Small intestine (tissue), 7 donors: ENCODE data around the gene CEMIP2. TPM values are rescaled to one million over a fixed set of nuclear protein-coding genes. Genes with fewer than 3 reads are reported as not detected.

Experiments
- DNase-seq, 2 donors: peaks; one replicate each; pipeline versions ENCODE4 v3.0.0 to v3.0.0-alpha.2; 2013
- FAIRE-seq: peaks from 2 replicates; lab custom pipeline; 2012; peaks lifted over from hg19 to GRCh38; lab: Jason Lieb, UNC
- H3K27ac ChIP-seq, 3 donors: one replicate each; pipeline ENCODE4 v1.5.1; 2013; ENCODE audit warnings: low read length in 2 of 3, mild to moderate bottlenecking in 2 of 3, control low read depth in 1 of 3, inconsistent platforms in 1 of 3, low read depth in 1 of 3, moderate library complexity in 1 of 3
- H3K27me3 ChIP-seq, 3 donors: one replicate each; pipeline ENCODE4 v1.6.1; 2013; ENCODE audit warnings: low read length in 3 of 3, inconsistent platforms in 1 of 3; ENCODE audit not compliant: control insufficient read depth in 3 of 3, insufficient read depth in 3 of 3
- H3K36me3 ChIP-seq, 3 donors: one replicate each; pipeline ENCODE4 v1.6.1; 2013; ENCODE audit warnings: low read length in 3 of 3, inconsistent platforms in 1 of 3, low read depth in 1 of 3, mild to moderate bottlenecking in 1 of 3, moderate library complexity in 1 of 3; ENCODE audit not compliant: control insufficient read depth in 3 of 3, insufficient read depth in 2 of 3
- H3K4me1 ChIP-seq, 3 donors: one replicate each; pipeline ENCODE4 v1.6.1; 2013; ENCODE audit warnings: low read length in 2 of 3, inconsistent platforms in 1 of 3, low read depth in 1 of 3, mild to moderate bottlenecking in 1 of 3, moderate library complexity in 1 of 3; ENCODE audit not compliant: control insufficient read depth in 3 of 3, insufficient read depth in 2 of 3
- H3K4me3 ChIP-seq, 3 donors: one replicate each; pipeline ENCODE4 v1.5.1; 2013; ENCODE audit warnings: low read length in 3 of 3, control low read depth in 1 of 3, inconsistent platforms in 1 of 3, low read depth in 1 of 3, mild to moderate bottlenecking in 1 of 3, moderate library complexity in 1 of 3
- H3K9me3 ChIP-seq, 2 donors: one replicate each; pipeline ENCODE4 v1.6.1; 2013; ENCODE audit warnings: low read depth in 1 of 2, low read length in 1 of 2; ENCODE audit not compliant: control insufficient read depth in 2 of 2, insufficient read depth in 1 of 2
- WGBS, 3 donors: extraction: QIAGEN DNeasy Blood & Tissue Kit; methylation state at CpG; one replicate each; pipeline ENCODE4 v1.1.7; 2013; 5-methylcytosine and 5-hydroxymethylcytosine counted together
- polyA plus RNA-seq, 4 donors: library from polyadenylated mRNA; stranded (reverse) in 3 of 4; unstranded in 1 of 4; fragments of 200-250 nt in 3 of 4; fragments of 120-200 nt in 1 of 4; gene quantifications; one replicate each; pipeline versions ENCODE4 v1.2.1 to v1.2.3, GENCODE V29; 2013
- donor health status: healthy with polysubstance abuse.
- donor health status: control.
- donor health status: control.
- donor health status: Bipolar disorder and iron deficiency.
- donor health status: healthy.

Gene CEMIP2
- polyA plus RNA-seq, 4 donors, result 29.5 to 42.6 (median 34.3) TPM

GRCh38 chr9:71690689-71691435, 77.5 kb downstream of the CEMIP2 start:
- FAIRE-seq (no peak), DNase-seq (peak in 1 of 2 donors; percentile 71)
- Histone ChIP-seq H3K4me1 (peaks cover 0 to 1% (median 0%) of the 10 kb centered on the region in 3 donors), H3K9me3 (no peaks in the 10 kb centered on the region), H3K36me3 (peaks cover 14 to 48% (median 19%) of the 10 kb centered on the region in 3 donors), H3K4me3 (no peak overlapping the region), H3K27me3 (no peaks in the 10 kb centered on the region), H3K27ac (no peak overlapping the region)
- WGBS, 3 donors, result 74 to 84% (median 79%) methylated on average over 6 of the region's 6 CpGs

- peaks cover 0 to 1% (median 0%) of the 10 kb centered on the region in 3 donors for H3K4me1 ChIP-seq
- H3K4me3 ChIP-seq, result no peak overlapping the region
- DNase-seq, result no peak
- FAIRE-seq, result no peak
- peaks cover 14 to 46% (median 17%) of the 10 kb centered on the region in 3 donors for H3K36me3 ChIP-seq
- H3K27me3 ChIP-seq, result no peaks in the 10 kb centered on the region
- H3K27ac ChIP-seq, result no peak overlapping the region
- WGBS, 3 donors, result 92 to 93% (median 93%) methylated on average over 10 of the region's 10 CpGs
- H3K9me3 ChIP-seq, result no peaks in the 10 kb centered on the region
These were observed 78.1 kb downstream of the CEMIP2 start for GRCh38 chr9:71690063-71690688.

DNA sequence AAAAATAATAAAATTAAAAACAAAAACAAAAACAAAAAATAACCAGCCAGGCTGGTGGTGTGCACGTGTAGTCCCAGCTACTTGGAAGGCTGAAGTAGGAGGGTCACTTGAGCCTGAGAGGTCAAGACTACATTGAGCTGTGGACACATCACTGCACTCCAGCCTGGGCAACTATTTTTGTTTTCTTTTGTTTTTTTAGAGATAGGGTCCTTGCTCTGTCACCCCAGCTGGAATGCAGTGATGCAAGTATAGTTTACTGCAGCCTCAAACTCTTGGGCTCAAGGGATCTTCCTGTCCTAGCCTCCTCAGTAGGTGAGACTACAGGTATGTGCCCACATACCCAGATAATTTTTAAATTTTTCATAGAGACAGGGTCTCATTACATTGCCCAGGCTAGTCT, 80.6 kb downstream of the CEMIP2 start:
- no peak for FAIRE-seq

GRCh38 chr9:71685988-71686387, 82.3 kb downstream of the CEMIP2 start:
- Histone ChIP-seq H3K4me3 (no peak overlapping the region), H3K36me3 (peaks cover 14 to 35% (median 21%) of the 10 kb centered on the region in 3 donors), H3K27me3 (no peaks in the 10 kb centered on the region), H3K9me3 (no peaks in the 10 kb centered on the region), H3K4me1 (peaks cover 1 to 21% (median 10%) of the 10 kb centered on the region in 3 donors), H3K27ac (no peak overlapping the region)
- FAIRE-seq (no peak), DNase-seq (no peak)
- 89 to 93% (median 89%) methylated on average over 7 of the region's 7 CpGs for WGBS, 3 donors

More for the DNA sequence above, 80.6 kb downstream of the CEMIP2 start:
- WGBS, 3 donors, result 75 to 80% (median 75%) methylated on average over 1 of the region's 1 CpG
- Histone ChIP-seq H3K36me3 (peaks cover 15 to 46% (median 20%) of the 10 kb centered on the region in 3 donors), H3K4me3 (no peak overlapping the region), H3K27ac (no peak overlapping the region), H3K9me3 (no peaks in the 10 kb centered on the region), H3K27me3 (no peaks in the 10 kb centered on the region), H3K4me1 (peaks cover 1 to 10% (median 6%) of the 10 kb centered on the region in 3 donors)
- no peak for DNase-seq

GRCh38 chr9:71685394-71685793, 82.9 kb downstream of the CEMIP2 start:
- H3K4me1 ChIP-seq, result peaks cover 1 to 24% (median 10%) of the 10 kb centered on the region in 3 donors
- DNase-seq (peak in 1 of 2 donors; percentile 61), FAIRE-seq (no peak)
- no peak overlapping the region for H3K4me3 ChIP-seq
- WGBS, 3 donors, result 22 to 52% (median 30%) methylated on average over 1 of the region's 1 CpG
- H3K36me3 ChIP-seq, result peaks cover 14 to 34% (median 21%) of the 10 kb centered on the region in 3 donors
- no peak overlapping the region for H3K27ac ChIP-seq
- no peaks in the 10 kb centered on the region for H3K9me3 ChIP-seq
- H3K27me3 ChIP-seq, result no peaks in the 10 kb centered on the region

GRCh38 chr9:71684566-71684965, 83.7 kb downstream of the CEMIP2 start:
- H3K27me3 ChIP-seq, result no peaks in the 10 kb centered on the region
- 82 to 93% (median 87%) methylated on average over 2 of the region's 2 CpGs for WGBS, 3 donors
- FAIRE-seq (no peak), DNase-seq (no peak)
- H3K27ac ChIP-seq, result no peak overlapping the region
- peaks cover 1 to 30% (median 10%) of the 10 kb centered on the region in 3 donors for H3K4me1 ChIP-seq
- no peaks in the 10 kb centered on the region for H3K9me3 ChIP-seq
- peaks cover 11 to 28% (median 15%) of the 10 kb centered on the region in 3 donors for H3K36me3 ChIP-seq
- H3K4me3 ChIP-seq, result no peak overlapping the region

DNA sequence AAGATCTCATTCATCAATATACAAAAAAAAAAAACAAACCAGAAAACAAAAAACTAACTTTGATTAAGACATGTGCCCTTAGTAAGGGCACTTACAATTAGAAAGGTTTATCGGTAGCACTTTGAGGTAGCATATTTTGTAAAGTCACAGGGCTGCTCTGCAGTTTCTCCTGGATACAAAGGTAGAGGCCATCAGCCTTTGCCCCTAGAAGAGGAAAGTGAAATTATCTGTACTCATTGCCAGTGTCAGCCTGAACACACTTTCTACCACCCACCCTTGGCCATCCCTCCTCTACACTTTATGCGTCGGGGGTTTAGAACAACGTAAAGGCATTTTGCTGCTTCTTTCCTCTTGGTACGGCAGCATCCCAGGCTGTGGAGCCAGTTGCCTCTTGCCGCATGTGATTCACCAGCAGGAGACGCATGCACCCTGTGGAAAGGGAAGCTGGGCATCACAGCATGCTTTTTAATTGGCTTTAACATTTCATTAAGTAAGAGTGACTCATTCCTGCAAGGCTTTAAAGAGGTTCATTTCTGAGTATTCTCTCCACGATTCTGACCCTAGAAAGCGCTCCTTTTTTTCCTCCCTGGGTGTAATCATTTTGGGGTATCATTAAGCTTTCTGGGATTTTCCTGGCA, 84.6 kb downstream of the CEMIP2 start:
- no peak for DNase-seq
- H3K9me3 ChIP-seq, result no peaks in the 10 kb centered on the region
- WGBS, 3 donors, result 77 to 86% (median 85%) methylated on average over 9 of the region's 9 CpGs
- peaks cover 6 to 24% (median 12%) of the 10 kb centered on the region in 3 donors for H3K36me3 ChIP-seq
- no peaks in the 10 kb centered on the region for H3K27me3 ChIP-seq
- no peak for FAIRE-seq
- no peak overlapping the region for H3K4me3 ChIP-seq
- H3K27ac ChIP-seq, result peak overlapping the region in 1 of 3 donors; percentile 61
- H3K4me1 ChIP-seq, result peaks cover 1 to 31% (median 10%) of the 10 kb centered on the region in 3 donors

GRCh38 chr9:71681708-71682272, 86.5 kb downstream of the CEMIP2 start:
- Histone ChIP-seq H3K27me3 (no peaks in the 10 kb centered on the region), H3K4me3 (no peak overlapping the region), H3K4me1 (peaks cover 1 to 47% (median 10%) of the 10 kb centered on the region in 3 donors), H3K27ac (peak overlapping the region in 2 of 3 donors; percentile 14 to 17), H3K9me3 (no peaks in the 10 kb centered on the region), H3K36me3 (peaks cover 6 to 13% (median 8%) of the 10 kb centered on the region in 3 donors)
- 12 to 38% (median 38%) methylated on average over 3 of the region's 3 CpGs for WGBS, 3 donors
- DNase-seq (peak; percentile 35 to 52), FAIRE-seq (no peak)
